SH-SY5Y (cell line): ENCODE measurements around the gene CERS5.

Experiments used
- GATA2 ChIP-seq: IDR thresholded peaks from 2 replicates; pipeline ENCODE4 v1.6.1; 2011; ENCODE audit warnings: mild to moderate bottlenecking, low read depth, low read length
- GATA3 ChIP-seq: IDR thresholded peaks from 2 replicates; pipeline ENCODE4 v1.6.1; 2011; ENCODE audit warnings: low read depth, mild to moderate bottlenecking, low read length, moderate library complexity

DNA sequence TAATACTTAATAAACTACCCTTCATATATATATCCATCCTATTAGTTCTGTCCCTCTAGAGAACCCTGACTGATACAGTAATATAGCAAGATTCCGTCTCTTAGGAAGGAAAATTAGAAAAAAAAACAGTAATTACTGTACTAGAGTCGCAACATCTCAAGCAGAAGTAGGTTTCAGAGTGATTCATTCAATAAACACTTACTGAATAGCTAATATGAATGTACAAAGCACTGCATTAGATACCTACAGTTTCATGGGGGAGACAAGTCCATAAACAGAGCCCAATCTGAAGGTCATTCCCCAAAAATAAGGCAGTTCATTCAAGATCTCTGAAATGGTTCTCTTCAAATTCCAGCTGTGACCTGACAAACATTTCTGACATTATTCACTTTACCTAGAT is 9.9 kb downstream of the CERS5 start:
- TF ChIP-seq GATA2: no peak
- no peak for TF ChIP-seq GATA3
